Measurements from ENCODE around the gene AKAP6.
"Not testable (repeated sequence)": the region's sequence is repeated elsewhere in the genome, so short reads cannot be mapped to it uniquely, and the experiment has no call there.

The AKAP6 gene

GRCh38 chr14:32450919-32451675 is 122.0 kb downstream of the AKAP6 start:
- no peak for DNase-seq

DNA sequence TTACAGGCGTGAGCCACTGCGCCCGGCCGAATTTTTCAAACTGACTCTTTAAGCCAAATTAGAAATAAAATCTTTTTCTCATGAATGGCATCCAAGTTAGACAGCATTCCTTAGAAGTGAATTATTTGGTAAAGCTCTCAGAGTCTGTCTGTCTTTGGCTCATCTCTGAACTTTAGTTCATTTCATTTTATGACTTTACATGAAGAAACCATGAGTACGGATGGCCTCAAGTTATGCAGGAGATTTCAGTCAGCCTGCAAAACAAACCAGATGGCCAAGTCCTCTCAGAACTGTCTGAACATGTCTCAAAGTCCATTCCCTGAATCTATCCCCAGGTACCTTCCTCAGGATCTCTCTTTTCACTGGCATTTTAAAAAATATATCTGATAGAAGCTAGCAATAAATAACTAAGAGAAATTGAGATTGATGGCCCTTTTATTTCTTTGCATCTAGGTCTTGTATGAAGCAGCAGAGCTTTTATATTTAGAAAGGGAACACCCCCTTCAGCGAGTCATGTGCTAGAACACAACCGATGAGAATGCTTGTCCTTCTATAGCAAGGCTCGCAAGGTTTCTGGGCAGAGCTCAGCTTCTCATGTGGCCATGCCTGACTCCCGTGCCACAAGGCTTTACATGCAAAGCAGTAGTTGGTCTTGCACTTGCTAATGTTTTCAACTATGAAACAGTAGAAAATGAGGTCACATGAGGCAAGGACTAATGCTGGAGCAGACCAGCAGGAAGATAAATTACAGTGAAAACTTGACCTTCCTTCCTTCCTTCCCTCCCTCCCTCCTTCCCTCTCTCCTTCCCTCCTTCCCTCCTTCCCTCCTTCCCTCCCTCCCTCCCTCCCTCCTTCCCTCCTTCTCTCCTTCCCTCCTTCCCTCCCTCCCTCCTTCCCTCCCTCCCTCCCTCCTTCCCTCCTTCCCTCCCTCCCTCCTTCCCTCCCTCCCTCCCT is 125.0 kb downstream of the AKAP6 start:
- no peak for DNase-seq

DNA sequence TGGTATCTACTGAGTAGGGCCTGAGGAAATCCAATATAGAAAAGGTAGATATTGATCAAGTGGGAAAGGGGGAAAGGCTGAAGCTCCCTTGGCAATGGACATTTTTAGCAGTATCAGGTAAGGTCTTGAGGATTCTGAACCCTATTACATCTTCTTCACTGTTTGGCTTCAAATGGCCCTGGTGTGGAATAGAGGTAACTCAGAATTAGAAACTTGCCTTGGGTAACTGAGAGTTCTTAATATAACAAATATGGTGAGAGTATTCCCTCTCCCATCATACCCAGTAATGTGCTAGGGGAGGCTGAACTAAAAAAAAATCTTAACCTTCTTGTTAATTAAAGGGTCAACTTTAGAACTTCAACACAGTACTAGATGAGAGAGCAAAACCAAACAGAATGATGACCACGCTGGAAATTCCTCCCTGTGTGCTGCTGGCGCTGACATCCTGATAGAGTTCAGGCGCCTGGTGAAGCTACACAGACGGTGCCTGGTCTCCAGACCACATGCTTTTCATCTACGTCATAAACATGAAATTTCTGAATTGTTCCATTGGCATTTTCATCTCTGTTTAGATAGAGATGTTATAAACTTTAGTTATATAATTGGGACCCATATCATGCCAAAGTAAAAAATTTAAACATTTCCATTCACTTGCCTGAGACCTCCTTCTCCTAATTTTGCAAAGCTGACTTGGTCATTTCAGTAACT is 128.3 kb downstream of the AKAP6 start:
- no peak for DNase-seq

GRCh38 chr14:32458720-32459119 is 129.6 kb downstream of the AKAP6 start:
- DNase-seq, result no peak

GRCh38 chr14:32460267-32460666 is 131.2 kb downstream of the AKAP6 start:
- DNase-seq, result no peak

DNA sequence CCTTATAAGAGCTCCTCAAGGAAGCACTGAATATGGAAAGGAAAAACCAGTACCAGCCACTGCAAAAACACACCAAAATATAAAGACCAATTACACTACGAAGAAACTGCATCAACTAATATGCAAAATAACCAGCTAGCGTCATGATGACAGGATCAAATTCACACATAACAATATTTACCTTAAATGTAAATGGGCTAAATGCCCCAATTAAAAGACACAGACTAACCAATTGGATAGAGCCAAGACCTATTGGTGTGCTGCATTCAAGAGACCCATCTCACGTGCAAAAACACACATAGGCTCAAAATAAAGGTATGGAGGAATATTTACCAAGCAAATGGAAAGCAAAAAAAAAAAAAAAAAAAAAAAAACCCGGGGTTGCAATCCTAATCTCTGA is 133.5 kb downstream of the AKAP6 start:
- DNase-seq, result not testable (repeated sequence)

GRCh38 chr14:32468955-32469354 is 139.9 kb downstream of the AKAP6 start:
- no peak for DNase-seq

- no peak for DNase-seq
These were observed 140.5 kb downstream of the AKAP6 start for GRCh38 chr14:32469388-32470160.

DNA sequence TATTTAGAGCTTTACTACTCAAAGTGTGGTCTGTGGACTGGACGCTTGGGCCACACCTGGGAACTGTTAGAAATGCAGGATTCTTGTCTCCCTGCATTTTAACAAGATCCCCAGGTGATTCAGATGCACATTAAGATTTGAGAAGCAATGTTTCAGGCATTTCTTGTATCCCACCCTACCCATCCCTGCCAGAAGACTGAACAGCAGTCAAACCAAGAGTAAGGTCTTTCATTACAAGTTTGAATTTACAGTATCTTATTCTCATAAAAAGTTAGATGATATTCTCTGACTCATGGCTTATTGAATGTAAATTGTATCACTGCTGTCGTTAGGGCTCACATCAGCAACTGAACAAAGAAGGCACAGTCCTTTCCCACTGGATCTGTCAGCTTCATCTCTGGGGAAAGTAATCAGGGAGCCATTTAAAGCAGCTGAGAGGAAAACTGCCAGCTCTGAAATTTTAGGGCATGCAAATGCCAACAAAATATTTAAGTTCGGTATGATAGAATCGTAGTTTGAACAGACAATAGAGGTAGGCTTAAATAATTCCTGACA is 141.1 kb downstream of the AKAP6 start:
- DNase-seq, result no peak

- DNase-seq, result no peak
These were observed 142.1 kb downstream of the AKAP6 start for GRCh38 chr14:32471181-32471580.

DNA sequence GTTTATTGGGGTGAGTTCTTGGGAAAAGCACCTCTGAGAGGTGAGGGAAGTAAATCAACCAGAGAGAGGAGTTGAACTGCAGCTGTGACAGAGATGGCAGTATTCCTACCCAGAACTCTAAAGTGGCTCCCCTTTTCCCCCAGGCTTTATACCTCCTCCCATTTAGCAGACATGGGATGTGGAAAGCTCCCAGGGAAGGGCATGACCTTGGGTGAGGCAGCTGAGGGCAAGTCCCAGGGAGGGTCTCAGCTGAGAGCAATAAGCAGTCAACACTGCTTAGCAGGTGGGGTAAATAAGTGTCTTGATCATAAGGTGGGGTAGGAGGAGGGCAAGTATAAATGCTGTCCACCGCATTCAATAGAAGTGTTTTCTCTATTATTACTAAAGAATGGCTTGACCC is 143.0 kb downstream of the AKAP6 start:
- DNase-seq, result no peak

- no peak for DNase-seq
These were observed 143.7 kb downstream of the AKAP6 start for GRCh38 chr14:32472512-32473463.

- no peak for DNase-seq
These were observed 144.4 kb downstream of the AKAP6 start for GRCh38 chr14:32473464-32473855.

GRCh38 chr14:32474478-32475195 is 145.5 kb downstream of the AKAP6 start:
- no peak for DNase-seq

DNA sequence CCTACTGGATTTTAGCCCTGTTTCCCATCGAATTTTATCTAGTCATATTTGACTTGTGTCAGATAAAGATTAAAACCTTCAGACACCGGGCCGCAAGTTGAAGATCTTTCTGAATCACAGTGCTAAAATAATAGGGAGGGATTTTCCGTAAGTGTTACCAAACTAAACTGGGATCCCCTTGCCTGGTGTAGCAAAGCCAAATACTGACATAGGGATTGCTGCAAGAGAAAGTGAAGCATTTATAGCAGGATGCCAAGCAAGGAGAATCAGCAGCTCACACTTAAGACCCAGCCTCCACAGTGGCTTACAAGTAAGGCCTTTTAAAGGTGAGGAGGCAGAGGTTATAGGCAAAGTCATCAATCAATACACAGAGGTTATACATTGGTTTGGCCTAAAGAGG is 147.4 kb downstream of the AKAP6 start:
- no peak for DNase-seq

DNA sequence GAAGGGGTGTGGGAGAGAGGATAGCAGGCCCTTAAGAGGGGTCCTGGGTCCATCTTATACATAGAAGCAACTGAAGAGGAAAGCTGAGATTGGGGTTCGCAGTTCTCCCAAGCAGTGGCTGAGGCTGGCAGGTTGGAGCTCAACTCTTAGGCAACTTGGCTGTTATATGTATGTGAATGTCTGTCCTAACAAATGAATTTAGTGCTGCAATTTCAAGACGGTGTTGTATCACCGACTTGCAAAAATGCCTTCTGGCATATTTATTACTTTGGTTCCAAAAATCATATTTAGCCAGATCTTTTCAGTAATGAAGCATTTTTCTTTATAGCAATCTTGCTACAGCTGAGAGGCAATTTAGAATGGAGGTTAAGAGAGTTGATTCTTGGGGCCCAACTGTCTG is 148.3 kb downstream of the AKAP6 start:
- DNase-seq, result no peak

DNA sequence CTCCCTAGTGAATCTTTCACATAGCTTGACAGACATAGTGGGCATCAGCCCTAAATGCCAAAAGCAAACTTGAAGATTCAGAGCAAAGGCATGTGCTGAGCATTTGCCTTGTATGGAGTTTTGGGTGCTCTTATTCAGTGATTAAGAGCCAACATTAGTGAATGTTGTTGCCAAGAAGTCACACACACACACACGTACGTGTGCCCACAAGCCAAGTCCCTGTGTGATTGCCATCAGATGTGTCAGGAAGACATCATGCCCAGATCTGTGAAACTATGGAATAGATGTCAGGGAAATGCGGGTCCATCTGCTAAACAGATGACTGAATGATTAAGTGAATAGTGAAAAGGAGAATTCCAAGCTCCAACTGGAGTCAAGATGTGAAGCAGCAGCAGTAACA is 149.0 kb downstream of the AKAP6 start:
- DNase-seq, result no peak

DNA sequence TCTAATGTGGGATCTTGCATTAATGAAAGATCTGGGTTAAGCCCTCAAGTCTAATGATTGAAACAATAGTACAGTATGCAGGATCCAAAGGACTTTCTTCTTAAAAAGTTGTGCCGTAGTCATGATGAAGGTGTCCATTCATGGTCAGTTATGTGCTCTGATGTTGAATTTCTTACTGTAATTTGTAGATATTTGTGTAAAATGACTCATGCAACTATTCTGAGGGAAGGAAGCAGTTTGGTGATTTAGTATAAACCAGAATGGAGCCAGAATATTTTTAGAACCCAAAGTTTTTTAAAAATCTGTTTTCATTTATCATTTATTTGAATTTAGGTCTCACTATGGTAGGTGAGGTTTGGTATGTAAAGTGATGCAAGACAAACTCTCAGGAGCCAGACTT is 151.2 kb downstream of the AKAP6 start:
- no peak for DNase-seq

DNA sequence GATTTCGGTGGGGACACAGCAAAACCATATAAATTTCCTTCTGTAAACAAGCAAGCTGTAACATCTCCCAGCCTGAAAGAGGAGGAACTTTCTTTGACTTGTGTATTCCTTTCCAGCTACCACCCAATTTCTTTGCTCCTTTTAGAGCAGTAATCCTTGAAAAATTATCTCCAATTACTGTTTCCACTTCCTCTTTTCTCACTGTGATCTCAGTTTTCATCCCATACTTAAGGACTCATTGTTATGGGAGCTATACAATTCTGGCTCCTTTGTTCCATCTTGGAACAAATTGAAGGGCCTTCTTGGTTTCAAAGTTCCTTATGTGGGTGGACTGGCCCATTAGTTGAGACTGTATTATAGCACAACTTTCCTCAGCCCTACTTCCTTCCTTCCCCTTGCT is 152.6 kb downstream of the AKAP6 start:
- DNase-seq, result no peak

DNA sequence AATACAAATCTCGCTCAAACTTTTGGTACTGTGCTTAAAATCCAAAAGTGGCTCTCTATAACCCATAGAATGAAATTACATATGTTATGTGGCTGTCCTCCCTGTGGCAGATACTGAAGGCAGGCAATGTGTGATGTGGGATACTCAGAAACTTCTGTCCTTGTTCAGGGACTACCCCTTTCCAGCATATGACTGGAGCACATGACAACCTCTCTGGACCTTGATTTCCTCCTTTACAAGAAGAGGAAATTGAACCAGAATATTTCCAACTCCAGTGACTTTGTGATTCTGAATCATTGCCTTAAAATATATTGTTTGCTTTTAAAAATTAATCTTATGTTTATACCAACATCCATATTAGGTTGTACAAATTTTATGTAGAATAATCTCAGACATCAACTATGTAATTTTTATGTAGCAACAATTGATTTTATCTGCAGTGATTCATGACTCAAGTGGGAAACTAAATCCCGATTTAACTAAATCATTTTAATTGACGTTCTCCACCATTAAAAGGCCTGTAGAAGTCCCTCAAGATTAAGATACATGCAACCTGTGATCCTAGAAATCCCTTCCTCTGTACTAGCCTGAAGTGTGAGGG is 162.4 kb downstream of the AKAP6 start:
- DNase-seq, result no peak
